ENCODE measurements around the gene VAV1. TPM values are rescaled to one million over a fixed set of nuclear protein-coding genes. Genes with fewer than 3 reads are reported as not detected.

Gene VAV1
- polyA plus RNA-seq, 2 of the 4 experiments (the other 2 are of a cell fraction): 5.6 to 7.5 TPM

DNA sequence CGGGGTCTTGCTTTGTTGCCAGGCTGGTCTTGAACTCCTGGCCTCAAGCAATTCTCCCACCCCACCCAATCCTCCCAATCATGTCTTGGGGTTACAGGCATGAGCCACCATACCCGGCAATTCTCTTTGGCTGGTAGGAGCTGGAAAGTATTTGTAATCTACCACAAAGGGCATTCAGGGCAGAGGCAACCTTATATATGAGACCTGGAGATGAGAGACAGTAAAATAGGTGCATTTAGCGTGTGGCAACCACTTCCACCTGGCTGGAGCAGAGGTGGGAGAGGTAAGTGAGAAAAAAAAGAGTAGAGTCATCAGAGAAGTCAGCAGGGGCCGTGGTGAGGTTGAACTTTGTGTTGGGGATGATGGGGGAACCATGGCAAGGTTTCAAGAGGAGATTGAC is 36.8 kb downstream of the VAV1 start:
- DNase-seq (ENCODE audit: low read depth in 1 of 2, low spot score in 1 of 2) (no peak), ATAC-seq (no peak), FAIRE-seq (no peak)
- POLR2A ChIA-PET: no interaction called here
- TF ChIP-seq HOXB13 (CRISPR knock-in tag; IDR thresholded peaks at IDR 0.05; ENCODE audit: low read depth): no peak
- TF ChIP-seq SREBF2 (IDR thresholded peaks at IDR 0.05): no peak
- CTCF ChIA-PET: interaction anchor here (0.6 to 2.3 kb wide), 3 partner anchors 19 to 1089 kb away, joined by 3 to 8 read pairs (median 7); partner anchors contain the start of gene LONP1
- 60% methylated on average over 4 of the region's 4 CpGs for WGBS (ENCODE audit: missing lambda C conversion rate)
- Histone ChIP-seq H3K4me2 (no peak overlapping the region), H3K9me3 (no peaks in the 10 kb centered on the region), H3K4me3 (no peak overlapping the region), H3K4me1 (no peaks in the 10 kb centered on the region), H3K27ac (no peak overlapping the region)

DNA sequence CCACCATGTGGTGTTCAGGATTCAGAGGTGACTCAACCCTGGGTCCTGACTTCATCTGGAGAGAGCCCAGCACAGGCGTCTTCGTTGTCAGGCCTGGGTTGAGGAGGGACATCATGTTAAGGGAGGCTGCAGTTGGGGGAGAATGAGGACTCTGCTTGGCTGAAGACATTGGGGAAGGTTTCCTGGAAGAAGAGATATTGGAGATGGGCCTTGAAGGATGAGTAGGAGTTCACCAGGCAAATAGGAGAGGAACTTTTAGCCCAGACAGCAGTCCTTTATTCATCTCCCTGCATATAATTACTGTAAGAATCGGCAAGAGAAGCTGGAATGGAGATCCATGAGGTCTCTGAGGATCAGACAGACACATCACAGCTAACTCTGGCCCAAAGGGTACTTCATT is 38.9 kb downstream of the VAV1 start:
- Histone ChIP-seq H3K4me3 (no peak overlapping the region), H3K4me1 (no peaks in the 10 kb centered on the region), H3K9me3 (no peaks in the 10 kb centered on the region), H3K4me2 (no peak overlapping the region), H3K27ac (0 out of 6 replicates have a peak overlapping the region, but pooled peaks of 1 of the 2 experiments have one; percentile 6)
- FAIRE-seq (no peak), ATAC-seq (no peak), DNase-seq (ENCODE audit: low read depth in 1 of 2, low spot score in 1 of 2) (no peak)
- 63% methylated on average over 3 of the region's 3 CpGs for WGBS (ENCODE audit: missing lambda C conversion rate)
- no peak for TF ChIP-seq EHF (CRISPR knock-in tag; IDR thresholded peaks at IDR 0.05)
- TF ChIP-seq NPAS2 (CRISPR knock-in tag; IDR thresholded peaks at IDR 0.05; ENCODE audit: borderline replicate concordance): no peak
- no peak for TF ChIP-seq TP53 (CRISPR knock-in tag; IDR thresholded peaks at IDR 0.05)
- TF ChIP-seq, protein P1, sequence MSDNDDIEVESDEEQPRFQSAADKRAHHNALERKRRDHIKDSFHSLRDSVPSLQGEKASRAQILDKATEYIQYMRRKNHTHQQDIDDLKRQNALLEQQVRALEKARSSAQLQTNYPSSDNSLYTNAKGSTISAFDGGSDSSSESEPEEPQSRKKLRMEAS (IDR thresholded peaks at IDR 0.05): no peak
- ChIA-PET POLR2A (no interaction called here), CTCF (interaction anchor here (1.0 to 1.1 kb wide), 2 partner anchors 9 to 16 kb away, joined by 3 to 5 read pairs; no protein-coding TSS in a partner anchor)

- H3K9me3 ChIP-seq: no peaks in the 10 kb centered on the region
- H3K4me2 ChIP-seq: no peak overlapping the region
- no peak overlapping the region for H3K4me3 ChIP-seq
- FAIRE-seq: peak; percentile 18
- WGBS (ENCODE audit: missing lambda C conversion rate): 2% methylated on average over 2 of the region's 2 CpGs
- peak overlapping the region in 1 of 2 experiments; percentile 62; a peak in 2 of 6 replicates for H3K27ac ChIP-seq
- TF ChIP-seq, protein P2, sequence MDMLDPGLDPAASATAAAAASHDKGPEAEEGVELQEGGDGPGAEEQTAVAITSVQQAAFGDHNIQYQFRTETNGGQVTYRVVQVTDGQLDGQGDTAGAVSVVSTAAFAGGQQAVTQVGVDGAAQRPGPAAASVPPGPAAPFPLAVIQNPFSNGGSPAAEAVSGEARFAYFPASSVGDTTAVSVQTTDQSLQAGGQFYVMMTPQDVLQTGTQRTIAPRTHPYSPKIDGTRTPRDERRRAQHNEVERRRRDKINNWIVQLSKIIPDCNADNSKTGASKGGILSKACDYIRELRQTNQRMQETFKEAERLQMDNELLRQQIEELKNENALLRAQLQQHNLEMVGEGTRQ (IDR thresholded peaks at IDR 0.05): peak; percentile 81
- TF ChIP-seq CHD4 (IDR thresholded peaks at IDR 0.05; ENCODE audit: borderline replicate concordance): no peak
- peak; percentile 66 to 91; a peak in 4 of 6 replicates for ATAC-seq
- H3K4me1 ChIP-seq: no peaks in the 10 kb centered on the region
- CTCF ChIA-PET: interaction anchor here (1.0 to 2.5 kb wide), 2 partner anchors 9 to 52 kb away, joined by 3 to 8 read pairs; no protein-coding TSS in a partner anchor
- DNase-seq (ENCODE audit: low read depth in 1 of 2, low spot score in 1 of 2): peak; percentile 56 to 82
- POLR2A ChIA-PET: no interaction called here
These were observed 39.4 kb downstream of the VAV1 start for GRCh38 chr19:6811906-6812305.

DNA sequence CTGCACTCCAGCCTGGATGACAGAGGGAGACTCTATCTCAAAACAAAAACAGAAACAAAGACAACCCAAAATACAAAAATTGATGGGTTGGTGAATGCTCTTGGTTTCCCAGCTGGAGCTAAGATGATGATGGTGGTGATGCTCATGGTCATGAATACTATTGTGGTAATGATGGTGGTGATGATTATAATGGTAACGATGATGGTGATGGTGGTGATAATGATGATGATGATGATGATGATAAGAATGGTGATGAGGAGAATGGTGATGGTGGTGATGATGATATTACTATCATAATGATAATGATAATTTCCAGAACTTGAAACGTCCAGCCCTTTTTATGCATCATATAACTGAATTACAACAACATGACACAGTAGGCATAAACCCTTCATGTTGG is 40.1 kb downstream of the VAV1 start:
- WGBS (ENCODE audit: missing lambda C conversion rate): 56% methylated on average over 2 of the region's 2 CpGs
- Histone ChIP-seq H3K4me2 (no peak overlapping the region), H3K4me3 (no peak overlapping the region), H3K4me1 (no peaks in the 10 kb centered on the region), H3K27ac (no peak overlapping the region), H3K9me3 (no peaks in the 10 kb centered on the region)
- POLR2A ChIA-PET: no interaction called here
- no peak for TF ChIP-seq RFX5 (IDR thresholded peaks at IDR 0.05)
- TF ChIP-seq GATA3 (IDR thresholded peaks at IDR 0.05; ENCODE audit: borderline replicate concordance): no peak
- no peak for TF ChIP-seq EHMT2 (IDR thresholded peaks at IDR 0.05; ENCODE audit: low read depth)
- TF ChIP-seq JUNB (IDR thresholded peaks at IDR 0.05): no peak
- no peak for TF ChIP-seq MAZ (IDR thresholded peaks at IDR 0.05; ENCODE audit: borderline replicate concordance, low read depth, low read length)
- no peak for TF ChIP-seq TFCP2L1 (CRISPR knock-in tag; IDR thresholded peaks at IDR 0.05)
- TF ChIP-seq HEYL (CRISPR knock-in tag; IDR thresholded peaks at IDR 0.05): no peak
- no peak for TF ChIP-seq CBX8 (IDR thresholded peaks at IDR 0.05)
- no peak for TF ChIP-seq ZC3H11A (IDR thresholded peaks at IDR 0.05)
- no peak for TF ChIP-seq HOXA7 (CRISPR knock-in tag; IDR thresholded peaks at IDR 0.05)
- TF ChIP-seq HDAC2 (IDR thresholded peaks at IDR 0.05): no peak
- no peak for TF ChIP-seq KDM5A (IDR thresholded peaks at IDR 0.05)
- TF ChIP-seq EP300 (IDR thresholded peaks at IDR 0.05): no peak
- no peak for TF ChIP-seq CHD4 (IDR thresholded peaks at IDR 0.05; ENCODE audit: borderline replicate concordance)
- FAIRE-seq (no peak), DNase-seq (ENCODE audit: low read depth in 1 of 2, low spot score in 1 of 2) (no peak), ATAC-seq (no peak)
- CTCF ChIA-PET: interaction anchor here (0.6 to 2.5 kb wide), 3 partner anchors 21 to 573 kb away, joined by 3 to 8 read pairs (median 3); no protein-coding TSS in a partner anchor

Data from A549 (cell line).